Neural cell (in vitro differentiated cells): ENCODE measurements around the gene RPL18. TPM values are rescaled to one million over a fixed set of nuclear protein-coding genes. Genes with fewer than 3 reads are reported as not detected.

Source experiments
- H2AFZ ChIP-seq: fragments of 200-600, 300-800 bp; sonication (generic), shearing (Covaris generic); 2 replicates; pipeline ENCODE4 v1.6.0; 2014; ENCODE audit warnings: low read depth, mild to moderate bottlenecking, antibody characterized with exemption, low read length, moderate library complexity
- H3F3A ChIP-seq: fragments of 200-600 bp; shearing (Covaris generic); 2 replicates; pipeline ENCODE4 v1.6.1; 2016; ENCODE audit warnings: mild to moderate bottlenecking, moderate library complexity, mixed read lengths, antibody characterized with exemption, low read length; ENCODE audit not compliant: insufficient read depth, poor library complexity, severe bottlenecking
- H3K27ac ChIP-seq: fragments of 200-600, 300-800 bp; sonication (generic), shearing (Covaris generic); 2 replicates; pipeline ENCODE4 v1.5.1; 2014; ENCODE audit warnings: mild to moderate bottlenecking, low read length, moderate library complexity
- H3K27me3 ChIP-seq: fragments of 300-800, 200-600 bp; sonication (generic), shearing (Covaris generic); 2 replicates; pipeline ENCODE4 v1.6.0; 2014; ENCODE audit warnings: mild to moderate bottlenecking, low read depth, low read length, moderate library complexity; ENCODE audit not compliant: insufficient read depth
- H3K36me3 ChIP-seq: fragments of 300-800, 200-600 bp; sonication (generic), shearing (Covaris generic); 2 replicates; pipeline ENCODE4 v1.5.1; 2014; ENCODE audit warnings: mild to moderate bottlenecking, antibody characterized with exemption, low read length, moderate library complexity; ENCODE audit not compliant: insufficient read depth
- H3K4me2 ChIP-seq: fragments of 300-800, 200-600 bp; sonication (generic), shearing (Covaris generic); 2 replicates; pipeline ENCODE4 v1.6.0; 2014; ENCODE audit warnings: mild to moderate bottlenecking, low read length
- H3K4me3 ChIP-seq: fragments of 300-800, 200-600 bp; sonication (generic), shearing (Covaris generic); 2 replicates; pipeline ENCODE4 v1.5.1; 2014; ENCODE audit warnings: mild to moderate bottlenecking, low read length, moderate library complexity
- H3K79me2 ChIP-seq: fragments of 200-600 bp; shearing (Covaris generic); replicated peaks from 2 replicates; pipeline ENCODE4 v1.6.0; 2014; ENCODE audit warnings: mild to moderate bottlenecking, low read length, moderate library complexity; ENCODE audit not compliant: insufficient read depth
- H3K9ac ChIP-seq: fragments of 300-800, 200-600 bp; sonication (generic), shearing (Covaris generic); 2 replicates; pipeline ENCODE4 v1.6.1; 2016; ENCODE audit warnings: mild to moderate bottlenecking, low read length, mixed read lengths
- H3K9me2 ChIP-seq: fragments of 200-600 bp; shearing (Covaris generic); 2 replicates; pipeline ENCODE4 v1.6.1; 2016; ENCODE audit warnings: mild to moderate bottlenecking, low read length, mixed read lengths; ENCODE audit not compliant: insufficient read depth
- H3K9me3 ChIP-seq: fragments of 200-600, 300-800 bp; sonication (generic), shearing (Covaris generic); 2 replicates; pipeline ENCODE4 v1.6.1; 2016; ENCODE audit warnings: mild to moderate bottlenecking, mixed run types, low read length, moderate library complexity, mixed read lengths
- H4K20me1 ChIP-seq: fragments of 200-600 bp; shearing (Covaris generic); 2 replicates; pipeline ENCODE4 v1.6.1; 2016; ENCODE audit warnings: mild to moderate bottlenecking, mixed run types; ENCODE audit not compliant: insufficient read depth
- CTCF ChIP-seq: fragments of 450-650 bp; IDR thresholded peaks from 2 replicates; pipeline ENCODE4 v1.5.1; 2014; ENCODE audit warnings: antibody characterized with exemption, mild to moderate bottlenecking, moderate library complexity; ENCODE audit not compliant: poor library complexity, severe bottlenecking
- EP300 ChIP-seq: fragments of 450-650 bp; conservative IDR thresholded peaks from 2 replicates; pipeline ENCODE4 v1.6.1; 2014; ENCODE audit warnings: antibody characterized with exemption, mild to moderate bottlenecking, moderate library complexity; ENCODE audit not compliant: poor library complexity, severe bottlenecking
- MXI1 ChIP-seq: fragments of 450-650 bp; conservative IDR thresholded peaks from 2 replicates; pipeline ENCODE4 v1.6.1; 2014; ENCODE audit warnings: antibody characterized with exemption, mild to moderate bottlenecking; ENCODE audit not compliant: poor library complexity, severe bottlenecking
- RAD21 ChIP-seq: fragments of 450-650 bp; conservative IDR thresholded peaks from 2 replicates; pipeline ENCODE4 v1.6.1; 2014; ENCODE audit warnings: antibody characterized with exemption, mild to moderate bottlenecking, moderate library complexity
- SMC3 ChIP-seq: fragments of 450-650 bp; conservative IDR thresholded peaks from 2 replicates; pipeline ENCODE4 v1.6.1; 2014; ENCODE audit warnings: antibody characterized with exemption, mild to moderate bottlenecking, moderate library complexity; ENCODE audit not compliant: poor library complexity
- TAF1 ChIP-seq: IDR thresholded peaks from 2 replicates; pipeline ENCODE4 v1.6.1; 2012; ENCODE audit warnings: low read depth
- polyA plus RNA-seq: library from polyadenylated mRNA; depleted of rRNA; stranded (reverse); fragments of >200 nt; gene quantifications from 2 replicates; pipeline ENCODE4 v1.2.3, GENCODE V29; 2014
- TF ChIP-seq, protein P1 (sequence below): IDR thresholded peaks from 2 replicates; pipeline ENCODE4 v1.6.1; 2012; ENCODE audit warnings: borderline replicate concordance

Gene RPL18
- polyA plus RNA-seq, 1 donor from 2014 or later, result 2,102 TPM

- H3K79me2 ChIP-seq, result no peaks in the 10 kb centered on the region
- H3K4me3 ChIP-seq, result peak within 1 kb of the TSS; percentile 66
- H3K4me2 ChIP-seq, result peak within 1 kb of the TSS; percentile 44
- no peak within 1 kb of the TSS for H2AFZ ChIP-seq
- peaks cover 8% of the 10 kb centered on the region for H3F3A ChIP-seq
- no peaks in the 10 kb centered on the region for H3K9me3 ChIP-seq
- peak; percentile 12 for TF ChIP-seq RAD21
- TF ChIP-seq EP300, result no peak
- no peak for TF ChIP-seq MXI1
- TF ChIP-seq CTCF, result peak; percentile 27
- H3K9ac ChIP-seq, result peak within 1 kb of the TSS; percentile 74
- H3K27me3 ChIP-seq, result no peaks in the 10 kb centered on the region
- H4K20me1 ChIP-seq, result no peaks in the 10 kb centered on the region
- no peaks in the 10 kb centered on the region for H3K9me2 ChIP-seq
- H3K36me3 ChIP-seq, result no peaks in the 10 kb centered on the region
- peak within 1 kb of the TSS; percentile 83 for H3K27ac ChIP-seq
Measured at GRCh38 chr19:48636859-48637448, 18.0 kb upstream of the RPL18 start, which contains the start of gene DBP. Gene DBP, minus strand, starts transcription at chr19:48637379. Its CDS starts 385 bp downstream, at chr19:48636994.

DNA sequence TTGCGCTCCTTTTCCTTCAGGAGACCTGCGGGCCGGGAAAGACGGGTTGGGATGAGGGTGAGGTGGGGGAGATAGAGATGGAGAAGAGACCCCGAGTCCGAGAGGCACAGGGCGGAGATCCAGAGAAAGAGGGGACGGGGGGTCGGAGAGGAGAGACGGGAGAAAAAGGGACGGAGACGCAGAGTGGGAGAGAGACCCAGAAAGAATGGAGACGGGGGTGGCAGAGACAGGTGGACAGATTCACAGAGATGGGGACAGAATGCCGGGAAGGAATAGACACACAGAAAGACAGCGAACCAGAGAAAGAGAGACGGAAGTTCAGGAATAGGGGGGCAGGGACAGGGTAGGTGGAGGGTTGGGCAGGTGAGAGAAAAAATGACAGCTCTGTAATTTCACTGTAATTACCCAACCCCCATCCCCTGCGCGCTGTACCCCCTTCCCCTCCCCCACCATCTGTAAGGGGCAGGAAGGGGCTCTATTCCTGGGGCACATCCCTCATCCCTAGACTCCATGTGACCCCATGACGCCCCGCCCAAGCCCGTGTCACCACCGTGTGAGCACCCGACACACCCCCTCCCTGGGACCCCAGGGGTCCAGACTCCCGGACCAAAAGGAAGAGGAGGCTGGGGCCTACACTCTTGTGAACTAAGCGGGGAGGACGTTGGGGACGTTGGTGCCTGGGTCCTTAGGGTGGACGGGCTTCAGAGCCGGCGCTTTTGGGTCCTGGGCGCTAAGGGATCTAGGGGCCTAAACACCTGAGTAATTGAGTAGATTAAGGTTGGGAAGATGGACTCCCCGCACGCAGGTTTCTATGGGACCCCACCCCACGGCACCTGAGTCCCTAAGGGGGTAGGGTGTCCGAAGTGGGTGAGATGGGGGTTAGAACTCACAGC, 17.2 kb upstream of the RPL18 start:
- Histone ChIP-seq H3K4me2 (peak overlapping the region; percentile 54), H2AFZ (no peak overlapping the region), H3K27me3 (no peaks in the 10 kb centered on the region), H3K9ac (peak overlapping the region; percentile 74), H3K27ac (peak overlapping the region; percentile 83), H3K36me3 (no peaks in the 10 kb centered on the region), H4K20me1 (no peaks in the 10 kb centered on the region), H3K9me2 (no peaks in the 10 kb centered on the region), H3K9me3 (no peaks in the 10 kb centered on the region), H3K79me2 (no peaks in the 10 kb centered on the region), H3K4me3 (peak overlapping the region; percentile 66), H3F3A (peaks cover 8% of the 10 kb centered on the region)
- TF ChIP-seq, protein P1, sequence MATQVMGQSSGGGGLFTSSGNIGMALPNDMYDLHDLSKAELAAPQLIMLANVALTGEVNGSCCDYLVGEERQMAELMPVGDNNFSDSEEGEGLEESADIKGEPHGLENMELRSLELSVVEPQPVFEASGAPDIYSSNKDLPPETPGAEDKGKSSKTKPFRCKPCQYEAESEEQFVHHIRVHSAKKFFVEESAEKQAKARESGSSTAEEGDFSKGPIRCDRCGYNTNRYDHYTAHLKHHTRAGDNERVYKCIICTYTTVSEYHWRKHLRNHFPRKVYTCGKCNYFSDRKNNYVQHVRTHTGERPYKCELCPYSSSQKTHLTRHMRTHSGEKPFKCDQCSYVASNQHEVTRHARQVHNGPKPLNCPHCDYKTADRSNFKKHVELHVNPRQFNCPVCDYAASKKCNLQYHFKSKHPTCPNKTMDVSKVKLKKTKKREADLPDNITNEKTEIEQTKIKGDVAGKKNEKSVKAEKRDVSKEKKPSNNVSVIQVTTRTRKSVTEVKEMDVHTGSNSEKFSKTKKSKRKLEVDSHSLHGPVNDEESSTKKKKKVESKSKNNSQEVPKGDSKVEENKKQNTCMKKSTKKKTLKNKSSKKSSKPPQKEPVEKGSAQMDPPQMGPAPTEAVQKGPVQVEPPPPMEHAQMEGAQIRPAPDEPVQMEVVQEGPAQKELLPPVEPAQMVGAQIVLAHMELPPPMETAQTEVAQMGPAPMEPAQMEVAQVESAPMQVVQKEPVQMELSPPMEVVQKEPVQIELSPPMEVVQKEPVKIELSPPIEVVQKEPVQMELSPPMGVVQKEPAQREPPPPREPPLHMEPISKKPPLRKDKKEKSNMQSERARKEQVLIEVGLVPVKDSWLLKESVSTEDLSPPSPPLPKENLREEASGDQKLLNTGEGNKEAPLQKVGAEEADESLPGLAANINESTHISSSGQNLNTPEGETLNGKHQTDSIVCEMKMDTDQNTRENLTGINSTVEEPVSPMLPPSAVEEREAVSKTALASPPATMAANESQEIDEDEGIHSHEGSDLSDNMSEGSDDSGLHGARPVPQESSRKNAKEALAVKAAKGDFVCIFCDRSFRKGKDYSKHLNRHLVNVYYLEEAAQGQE, result peak; percentile 4
- TF ChIP-seq EP300 (no peak), SMC3 (no peak), CTCF (no peak), TAF1 (no peak)
